ENCODE measurements around the gene TMEM167A. TPM values are rescaled to one million over a fixed set of nuclear protein-coding genes. Genes with fewer than 3 reads are reported as not detected.

TMEM167A gene
- total RNA-seq, 1 donor from 2014 or later: 89.9 TPM

- intact Hi-C loops (cut with DNase I): no loop called here
- Histone ChIP-seq H3K9me3 (peaks cover 12% of the 10 kb centered on the region), H3K36me3 (no peaks in the 10 kb centered on the region), H3K27ac (no peak overlapping the region), H3K27me3 (ENCODE audit: low read depth) (no peaks in the 10 kb centered on the region), H3K4me1 (peaks cover 5% of the 10 kb centered on the region), H3K4me3 (no peak overlapping the region)
- DNase-seq (no peak), ATAC-seq (no peak)
- no peak for TF ChIP-seq CTCF (IDR thresholded peaks at IDR 0.05)
Observed at GRCh38 chr5:83096660-83097339, 19.6 kb upstream of the TMEM167A start.

- Histone ChIP-seq H3K4me3 (no peak overlapping the region), H3K27ac (no peak overlapping the region), H3K36me3 (no peaks in the 10 kb centered on the region), H3K4me1 (peaks cover 5% of the 10 kb centered on the region), H3K9me3 (peaks cover 12% of the 10 kb centered on the region), H3K27me3 (ENCODE audit: low read depth) (no peaks in the 10 kb centered on the region)
- ATAC-seq (no peak), DNase-seq (no peak)
- no peak for TF ChIP-seq CTCF (IDR thresholded peaks at IDR 0.05)
- intact Hi-C loops (cut with DNase I): no loop called here
Observed at GRCh38 chr5:83095957-83096539, 18.9 kb upstream of the TMEM167A start.

DNA sequence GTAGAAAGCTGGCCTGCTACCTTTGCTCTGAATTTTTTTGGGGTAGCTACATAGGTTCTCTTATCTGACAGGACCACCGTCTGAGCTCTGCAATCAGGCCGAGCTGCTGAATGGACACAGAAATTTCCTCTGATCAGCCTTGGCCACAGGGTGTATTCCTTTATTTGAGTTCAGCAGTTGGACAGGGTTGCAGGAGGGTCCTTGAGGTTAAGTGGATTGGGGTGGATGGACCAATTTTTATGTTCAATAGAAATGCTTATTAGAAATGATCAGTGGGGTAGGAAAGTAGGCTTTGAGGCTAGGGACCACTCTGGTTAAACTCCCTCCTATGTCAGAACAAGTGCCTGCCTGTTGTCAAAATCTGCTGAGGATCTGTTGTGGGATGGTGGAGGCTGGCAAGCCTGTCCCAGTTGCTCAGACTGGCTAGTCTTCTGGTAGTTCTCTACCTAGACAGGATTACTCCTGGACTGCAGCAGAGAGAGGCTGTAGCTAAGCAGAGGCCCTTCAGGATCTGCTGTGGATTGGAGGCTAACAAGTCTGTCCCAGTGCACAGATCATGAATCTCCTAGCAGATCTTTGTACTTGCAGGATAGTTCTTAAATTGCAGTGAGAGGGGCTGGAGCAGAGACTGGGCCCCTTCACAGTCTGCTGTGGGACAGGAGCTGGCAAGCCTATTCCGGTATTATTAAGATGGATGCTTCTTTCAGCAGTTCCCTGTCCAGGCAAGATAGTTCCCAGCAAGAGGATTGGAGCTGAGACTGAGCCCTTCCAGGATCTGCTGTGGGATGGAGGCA, 18.2 kb upstream of the TMEM167A start:
- Histone ChIP-seq H3K4me3 (no peak overlapping the region), H3K4me1 (peaks cover 5% of the 10 kb centered on the region), H3K27me3 (ENCODE audit: low read depth) (no peaks in the 10 kb centered on the region), H3K9me3 (peaks cover 12% of the 10 kb centered on the region), H3K27ac (no peak overlapping the region), H3K36me3 (no peaks in the 10 kb centered on the region)
- intact Hi-C loops (cut with DNase I): no loop called here
- DNase-seq (no peak), ATAC-seq (no peak)
- no peak for TF ChIP-seq CTCF (IDR thresholded peaks at IDR 0.05)

GRCh38 chr5:83093692-83094091, 16.5 kb upstream of the TMEM167A start:
- DNase-seq: no peak
- H3K27me3 ChIP-seq (ENCODE audit: low read depth): no peaks in the 10 kb centered on the region
- H3K4me3 ChIP-seq: no peak overlapping the region
- no peak for TF ChIP-seq CTCF (IDR thresholded peaks at IDR 0.05)
- ATAC-seq: no peak
- intact Hi-C loops (cut with DNase I): no loop called here
- peaks cover 5% of the 10 kb centered on the region for H3K4me1 ChIP-seq
- no peak overlapping the region for H3K27ac ChIP-seq
- peaks cover 12% of the 10 kb centered on the region for H3K9me3 ChIP-seq
- no peaks in the 10 kb centered on the region for H3K36me3 ChIP-seq

DNA sequence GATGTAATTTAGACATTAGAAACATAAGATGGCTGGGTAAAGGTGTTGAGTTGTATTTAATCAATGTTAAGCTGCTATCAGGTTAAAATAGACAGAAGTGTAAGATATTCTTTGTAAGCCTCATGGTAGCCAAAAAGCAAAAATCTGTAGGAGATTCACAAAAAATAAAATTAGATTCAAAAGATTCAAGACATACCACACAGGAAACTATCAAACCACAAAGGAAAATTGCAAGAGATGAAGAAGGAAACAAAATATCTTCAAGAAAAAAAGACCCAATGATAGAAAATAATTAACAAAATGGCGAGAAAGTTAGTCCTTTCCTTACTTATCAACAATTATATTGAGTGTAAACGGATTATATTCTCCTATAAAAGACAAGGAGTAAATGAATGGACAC, 15.4 kb upstream of the TMEM167A start:
- no peak overlapping the region for H3K27ac ChIP-seq

More for the DNA sequence above, 15.4 kb upstream of the TMEM167A start:
- Histone ChIP-seq H3K4me3 (no peak overlapping the region), H3K4me1 (no peaks in the 10 kb centered on the region), H3K27me3 (ENCODE audit: low read depth) (no peaks in the 10 kb centered on the region), H3K36me3 (no peaks in the 10 kb centered on the region), H3K9me3 (peaks cover 12% of the 10 kb centered on the region)
- TF ChIP-seq CTCF (IDR thresholded peaks at IDR 0.05): no peak
- DNase-seq (no peak), ATAC-seq (no peak)
- intact Hi-C loops (cut with DNase I): no loop called here
